ACHN (cell line): ENCODE measurements around the gene TOMM22.
A peak's percentile ranks its signal among the peaks of the same experiment; 100 is the strongest.
"Not testable (repeated sequence)": the region's sequence is repeated elsewhere in the genome, so short reads cannot be mapped to it uniquely, and the experiment has no call there.

ENCODE experiments used
- DNase-seq: peaks from one replicate; pipeline ENCODE4 v3.0.0-alpha.2; 2015
- in situ Hi-C: cut with HindIII; loops from 2 replicates; pipeline ENCODE4 v1.10.0; 2017; ENCODE audit warnings: low sequenced_read_pairs, low pct_ligation_motif_present, low pct_unique_long_range_greater_than_20kb

The TOMM22 gene

DNA sequence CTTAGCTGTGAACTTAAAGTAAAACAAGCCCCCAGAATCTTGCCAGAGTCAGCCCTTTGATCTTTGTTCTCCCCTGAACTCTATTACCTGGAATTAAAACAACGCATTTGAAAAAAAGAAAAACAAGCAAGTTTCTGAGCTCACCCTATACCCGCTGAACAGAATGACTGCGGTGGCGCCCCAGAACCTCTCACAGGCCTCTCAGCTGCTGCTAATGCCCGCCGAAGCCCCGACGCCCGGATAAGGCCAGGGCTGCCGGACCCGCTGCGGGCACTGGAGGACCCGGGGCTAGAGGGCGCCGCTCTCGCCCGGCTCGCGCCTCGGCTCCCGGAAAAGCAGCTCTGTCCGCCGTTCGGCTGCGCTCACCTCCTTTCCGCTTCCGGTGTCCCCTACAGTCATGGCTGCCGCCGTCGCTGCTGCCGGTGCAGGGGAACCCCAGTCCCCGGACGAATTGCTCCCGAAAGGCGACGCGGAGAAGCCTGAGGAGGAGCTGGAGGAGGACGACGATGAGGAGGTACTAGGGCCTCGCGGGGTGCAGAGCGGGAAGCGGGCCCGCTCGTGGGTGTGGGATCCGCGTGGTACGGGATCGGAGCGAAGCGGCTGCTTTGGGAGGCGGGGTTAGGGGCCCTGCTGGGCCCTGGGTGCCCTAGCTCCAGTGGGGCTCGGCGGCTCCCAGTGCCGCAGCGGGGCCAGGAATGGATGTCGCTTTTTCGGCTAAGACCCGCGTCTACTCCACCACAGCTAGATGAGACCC lies at the start of gene TOMM22:
TSS of gene TOMM22 (plus strand) at position 376 of the 754 bp plus-strand sequence. CDS start at position 398, 22 bp downstream.
- in situ Hi-C loops, result no loop called here
- DNase-seq, result peak; percentile 85

DNA sequence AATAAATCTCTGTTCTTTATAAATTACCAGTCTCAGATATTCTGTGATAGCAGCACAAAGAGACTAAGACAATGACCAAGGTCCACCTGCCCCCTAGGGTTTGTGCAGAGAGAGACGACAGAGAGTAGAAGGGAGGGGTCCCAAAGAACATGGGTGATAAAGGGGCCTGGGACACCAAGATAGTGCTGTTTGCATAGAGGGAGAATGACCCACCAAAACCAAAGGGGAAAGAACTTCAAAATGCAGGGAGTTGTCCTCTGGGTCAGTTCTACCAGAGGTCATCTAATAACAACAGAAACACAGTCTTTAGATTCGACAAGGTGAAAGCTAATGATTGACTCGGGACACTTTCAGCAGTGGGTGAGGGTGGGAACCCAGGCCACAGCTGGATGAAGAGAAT lies 49.2 kb upstream of the TOMM22 start:
- no peak for DNase-seq
- in situ Hi-C loops, result no loop called here

DNA sequence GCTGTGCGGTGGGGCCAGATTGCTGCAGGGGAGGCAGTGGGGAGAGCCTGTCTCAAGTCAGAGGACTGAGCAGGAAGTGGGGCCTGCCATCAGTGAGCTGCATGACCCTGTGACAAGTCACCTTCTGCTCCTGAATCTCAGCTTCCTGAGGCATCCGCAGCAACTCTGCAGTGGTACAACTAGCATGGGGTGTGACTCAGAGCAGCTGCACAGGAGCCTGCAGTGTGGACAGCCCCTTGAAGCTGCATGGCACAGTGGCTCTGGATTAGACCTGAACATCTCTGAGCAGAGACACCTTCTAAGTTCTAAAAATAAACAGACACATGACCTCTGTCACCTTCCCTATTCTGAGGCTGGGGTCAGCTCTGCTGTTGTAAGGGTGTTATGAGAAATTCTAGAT lies 43.5 kb upstream of the TOMM22 start:
- in situ Hi-C loops, result no loop called here
- DNase-seq, result no peak

DNA sequence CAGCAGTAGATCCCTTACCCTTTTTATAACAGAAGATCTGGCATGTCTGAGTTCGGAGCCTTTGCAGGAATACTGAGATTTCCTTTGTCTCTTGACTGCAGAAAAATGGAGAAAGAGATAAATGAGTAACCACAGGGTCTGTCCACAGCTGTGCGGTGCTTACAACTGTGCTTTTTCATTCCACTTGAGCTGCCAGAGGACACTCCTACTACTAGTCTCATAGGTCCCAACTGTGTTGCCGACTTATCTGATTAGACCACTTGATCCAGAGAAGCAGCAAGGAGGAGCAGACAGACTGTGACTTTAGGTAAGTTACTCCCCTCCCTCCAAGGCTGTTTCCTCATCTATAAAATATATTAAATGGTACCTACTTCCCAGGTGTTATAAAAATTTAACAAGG lies 43.0 kb upstream of the TOMM22 start:
- in situ Hi-C loops, result no loop called here
- no peak for DNase-seq

DNA sequence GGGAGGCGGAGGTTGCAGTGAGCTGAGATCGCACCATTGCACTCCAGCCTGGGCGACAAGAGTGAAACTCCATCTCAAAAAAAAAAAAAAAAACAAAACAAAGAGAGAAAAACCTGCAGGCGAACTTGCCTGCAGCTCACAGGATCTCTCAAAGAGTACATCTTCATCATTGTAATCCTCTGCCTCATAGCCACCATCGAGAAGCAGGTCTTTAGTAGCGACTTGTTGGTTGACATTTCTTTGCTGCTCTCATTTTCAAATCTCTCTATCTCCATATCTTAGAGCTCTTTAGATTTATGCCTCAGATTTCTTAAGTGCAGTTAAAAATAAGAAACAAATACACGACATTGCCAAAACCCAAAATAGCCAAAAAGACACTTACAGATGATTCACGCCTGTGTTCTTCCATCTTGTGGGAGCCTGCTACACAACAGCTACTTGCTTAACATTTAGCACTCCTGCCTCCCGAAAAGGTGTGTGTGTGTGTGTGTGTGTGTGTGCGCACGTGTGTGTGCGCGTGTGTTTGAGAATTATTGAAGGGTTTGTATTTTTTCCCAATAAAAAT lies 40.2 kb upstream of the TOMM22 start:
- in situ Hi-C loops, result no loop called here
- no peak for DNase-seq

DNA sequence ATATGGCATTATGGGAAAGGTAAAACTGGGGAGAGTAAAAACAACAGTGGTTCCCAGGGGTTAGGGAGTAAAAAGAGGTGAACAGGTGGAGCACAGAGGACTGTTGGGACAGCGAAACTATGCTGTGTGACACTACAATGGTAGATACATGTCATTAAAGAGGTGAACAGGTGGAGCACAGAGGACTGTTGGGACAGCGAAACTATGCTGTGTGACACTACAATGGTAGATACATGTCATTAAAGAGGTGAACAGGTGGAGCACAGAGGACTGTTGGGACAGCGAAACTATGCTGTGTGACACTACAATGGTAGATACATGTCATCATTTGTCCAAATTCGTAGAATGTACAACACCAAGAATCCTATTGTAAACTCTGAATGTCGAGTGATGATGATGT lies 37.5 kb upstream of the TOMM22 start:
- in situ Hi-C loops, DNase-seq: not testable (repeated sequence)

DNA sequence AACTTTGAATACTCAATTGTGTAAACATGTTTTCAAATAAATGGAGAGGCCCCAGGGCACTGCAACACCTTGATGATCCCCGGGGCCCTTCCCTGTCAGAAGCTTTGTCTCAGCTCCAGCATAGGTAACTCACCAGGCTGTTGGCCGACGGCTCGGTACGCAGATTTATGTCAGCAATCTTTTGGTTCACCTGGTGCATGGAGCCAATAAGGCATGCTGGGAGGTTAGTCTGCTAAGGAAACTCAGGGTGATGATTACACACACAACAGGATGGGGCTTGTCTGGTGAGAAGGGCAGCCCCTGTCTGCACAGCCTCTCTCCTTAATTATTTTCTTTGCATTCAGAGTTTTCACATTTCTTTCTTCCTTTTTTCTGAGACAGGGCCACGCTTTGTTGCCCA lies 36.3 kb upstream of the TOMM22 start:
- no peak for DNase-seq
- in situ Hi-C loops, result no loop called here

DNA sequence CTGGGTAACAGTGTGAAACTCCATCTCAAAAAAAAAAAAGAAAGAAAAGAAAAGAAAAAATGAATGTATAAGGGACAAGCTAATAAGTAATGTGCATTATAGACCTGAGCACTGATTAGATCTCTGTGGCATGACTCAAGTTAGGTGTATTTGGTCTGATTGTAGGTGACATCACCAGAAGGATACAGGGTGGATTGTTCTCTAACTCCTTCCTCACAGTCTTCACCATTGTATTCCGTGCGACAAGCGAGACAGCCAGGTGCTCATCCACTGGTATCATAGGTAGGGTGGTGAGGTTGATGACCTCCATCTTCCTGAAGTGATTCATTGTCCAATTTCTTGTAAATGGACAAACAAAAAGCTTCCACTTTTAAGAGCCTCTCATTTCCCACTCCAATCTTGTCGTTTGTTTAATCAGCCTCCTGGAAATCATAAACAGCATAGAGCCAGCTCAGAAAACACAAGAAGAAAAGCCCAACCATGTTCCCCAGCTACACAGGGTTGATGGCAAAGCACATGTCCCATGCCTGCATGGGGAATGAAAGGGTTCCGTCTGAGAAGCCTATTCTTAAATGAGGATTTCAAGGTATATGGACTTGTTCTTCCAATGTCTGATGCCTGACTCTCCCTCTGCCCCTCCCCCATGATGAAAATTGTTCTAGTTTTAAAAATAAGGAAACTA lies 31.8 kb upstream of the TOMM22 start:
- no peak for DNase-seq
- in situ Hi-C loops, result no loop called here

DNA sequence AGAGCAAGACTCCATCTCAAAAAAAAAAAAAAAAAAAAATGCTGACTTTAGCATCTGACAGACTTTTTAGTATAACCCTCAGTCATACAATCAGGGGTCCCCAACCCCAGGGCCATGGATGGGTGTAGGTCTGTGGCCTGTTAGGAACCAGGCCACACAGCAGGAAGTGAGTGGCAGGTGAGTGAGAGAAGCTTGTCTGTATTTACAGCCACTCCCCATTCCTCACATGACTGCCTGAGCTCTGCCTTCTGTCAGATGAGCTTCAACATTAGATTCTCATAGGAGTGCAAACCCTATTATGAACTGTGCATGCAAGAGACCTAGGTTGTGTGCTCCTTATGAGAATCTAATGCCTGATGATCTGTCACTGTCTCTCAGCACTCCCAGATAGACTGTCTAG lies 28.9 kb upstream of the TOMM22 start:
- DNase-seq, result no peak
- in situ Hi-C loops, result no loop called here

DNA sequence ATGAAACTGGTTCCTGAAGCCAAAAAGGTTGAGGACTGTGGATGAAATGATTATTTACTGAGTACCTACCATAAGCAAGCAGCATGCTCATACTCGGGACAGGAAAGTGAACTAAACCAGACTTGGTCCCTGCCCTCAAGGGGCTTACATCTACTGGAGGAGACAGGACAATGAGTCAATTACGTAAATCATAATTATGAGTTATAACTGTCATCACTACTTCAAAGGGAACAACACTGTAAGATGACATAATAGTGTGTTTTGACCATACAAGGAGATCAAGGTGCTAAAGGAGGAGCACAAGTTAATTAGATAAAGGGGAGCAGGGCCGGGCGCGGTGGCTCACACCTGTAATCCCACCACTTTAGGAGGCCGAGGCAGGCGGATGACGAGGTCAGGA lies 28.0 kb upstream of the TOMM22 start:
- no peak for DNase-seq
- in situ Hi-C loops, result no loop called here

DNA sequence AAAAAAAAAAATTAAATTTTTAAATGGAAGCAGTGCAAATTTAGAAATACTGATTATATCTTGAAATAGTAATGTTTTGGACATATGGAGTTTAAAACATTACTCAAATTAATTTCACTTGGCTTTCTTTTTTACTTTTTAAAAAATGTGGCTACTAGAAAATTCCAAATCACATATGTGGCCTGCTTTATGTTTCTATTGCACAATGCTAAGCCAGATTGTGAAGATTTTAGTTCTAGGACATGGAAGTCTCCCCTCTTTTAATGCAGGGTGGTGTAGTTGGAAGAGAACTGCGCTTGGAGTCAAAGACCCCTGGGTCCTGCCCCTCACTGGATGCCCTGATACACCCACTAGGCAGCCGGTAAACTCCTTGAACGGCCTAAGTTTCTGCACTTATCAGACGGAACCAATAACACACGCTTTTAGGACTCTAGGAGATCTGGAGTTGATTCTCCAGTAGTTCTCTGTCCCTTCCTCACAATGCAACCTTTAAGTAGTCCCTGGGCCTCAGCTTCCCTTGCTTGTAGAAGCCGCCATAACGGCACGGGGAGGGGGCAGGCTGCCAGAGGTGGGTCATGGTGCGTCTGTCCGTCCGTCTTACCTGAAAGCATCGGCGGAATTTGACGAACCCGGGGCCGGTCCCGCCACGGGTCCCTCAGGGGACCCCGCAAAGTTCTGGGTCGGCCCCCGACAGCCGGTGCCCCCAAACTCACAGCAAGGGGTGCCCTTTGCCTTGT lies 26.1 kb upstream of the TOMM22 start:
- DNase-seq, result peak; percentile 18
- in situ Hi-C loops, result no loop called here

DNA sequence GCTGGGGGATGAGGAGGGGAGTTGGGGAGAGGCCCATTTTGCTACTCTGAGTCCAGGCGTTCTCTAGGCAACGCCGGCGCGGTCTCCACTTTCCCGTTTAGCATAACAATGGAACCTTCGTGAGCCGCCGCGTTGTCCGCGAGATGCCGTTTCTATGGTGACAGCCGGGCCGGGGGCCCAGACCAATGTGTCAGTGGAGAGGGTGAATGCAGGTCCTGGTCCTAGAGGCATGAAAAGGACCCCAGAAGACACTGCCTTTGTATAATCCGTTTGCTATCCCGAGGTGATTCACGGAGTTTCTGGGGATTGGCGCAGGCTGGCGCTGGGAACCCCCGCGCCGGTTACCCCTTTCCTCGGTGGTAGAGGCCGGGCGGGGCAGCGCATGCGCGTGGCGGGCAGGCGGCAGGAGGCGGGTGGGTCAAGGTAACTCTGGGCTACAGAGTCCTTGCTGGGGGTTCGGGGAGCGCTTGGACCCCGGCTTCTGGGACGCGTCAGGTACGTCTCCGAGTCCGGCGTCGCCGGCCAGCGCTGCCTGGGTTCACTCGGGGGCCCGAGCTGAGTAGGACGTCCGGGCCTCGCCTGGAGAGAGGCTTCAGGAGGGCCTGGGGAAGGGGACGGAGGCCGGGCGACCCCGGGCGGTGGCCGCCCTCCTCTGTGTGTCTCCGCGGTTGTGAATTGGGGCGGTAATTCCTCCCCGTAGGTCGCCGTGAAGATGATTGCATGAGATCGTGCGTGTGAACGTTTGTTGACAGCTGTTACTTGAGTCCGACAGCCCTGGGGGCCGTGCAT lies 25.3 kb upstream of the TOMM22 start, which contains the start of the genes CBY1 and FAM227A:
TSS of gene CBY1 (plus strand) at position 383 of the 789 bp plus-strand sequence. CDS start 11,417 bp downstream, outside the sequence.
TSS of gene FAM227A (minus strand) at position 137 of the 789 bp plus-strand sequence. CDS start 6,224 bp downstream, outside the sequence.
- in situ Hi-C loops, result no loop called here
- DNase-seq, result peak; percentile 85

DNA sequence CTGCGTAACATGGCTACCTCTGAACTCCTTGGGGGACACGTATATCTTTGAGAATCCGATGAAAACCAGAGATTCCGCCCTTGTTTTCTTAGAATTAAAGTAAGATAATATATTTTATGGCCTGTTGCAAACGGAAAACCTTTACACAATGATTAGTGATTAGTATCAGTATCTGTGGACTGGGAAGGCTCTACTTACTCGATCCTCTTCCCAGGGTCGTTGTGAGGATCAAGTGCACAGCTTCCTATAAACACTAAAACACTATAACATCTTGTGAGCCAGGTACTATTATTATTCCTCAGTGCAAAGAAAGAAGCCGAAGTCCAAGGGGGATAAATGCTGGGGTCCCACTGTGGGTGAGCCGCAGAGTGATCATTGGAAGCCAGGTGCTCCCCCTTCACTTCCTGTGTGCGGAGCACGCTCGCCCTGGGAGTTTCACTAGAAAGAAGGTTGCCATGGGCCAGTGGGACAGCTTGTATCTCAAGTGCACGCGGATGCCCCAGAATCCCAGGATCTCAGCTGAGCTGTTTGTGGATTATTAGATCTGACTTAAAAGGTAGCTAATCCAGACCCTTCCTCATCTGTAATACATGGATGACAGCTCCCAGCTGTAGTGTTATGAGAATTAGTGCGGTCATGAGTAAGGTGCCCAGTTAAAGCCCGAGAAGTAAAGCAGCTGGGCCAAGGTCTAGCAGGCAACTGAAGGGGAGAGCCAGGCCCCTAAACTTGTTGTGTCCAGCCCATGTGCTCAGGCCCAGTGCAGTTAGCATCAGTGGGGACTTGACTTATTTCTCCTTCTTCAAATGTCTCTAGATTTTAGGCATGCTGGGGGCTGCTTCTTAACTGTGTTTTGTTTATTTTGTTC lies 24.5 kb upstream of the TOMM22 start:
- DNase-seq, result peak; percentile 33
- in situ Hi-C loops, result no loop called here

DNA sequence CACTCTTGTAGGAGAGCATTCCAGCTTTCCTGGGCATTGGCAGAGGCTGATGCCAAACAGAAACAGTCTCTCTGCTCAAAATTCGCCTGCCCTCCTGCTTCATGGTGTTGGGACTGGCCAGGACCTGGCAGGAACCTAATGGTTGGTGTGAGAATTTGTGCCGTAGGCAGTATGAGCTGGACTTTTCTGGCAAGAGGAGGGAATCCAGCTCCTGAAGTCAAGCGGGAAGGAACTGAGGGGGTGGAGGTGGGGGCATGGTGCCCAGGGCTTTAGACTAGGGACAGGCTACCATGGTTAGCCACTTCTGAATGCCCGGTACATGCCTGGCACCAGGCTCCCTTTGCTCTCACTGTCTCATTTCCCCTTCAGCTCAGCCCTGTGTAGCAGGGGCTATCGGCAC lies 6.9 kb upstream of the TOMM22 start:
- in situ Hi-C loops, result no loop called here
- no peak for DNase-seq

DNA sequence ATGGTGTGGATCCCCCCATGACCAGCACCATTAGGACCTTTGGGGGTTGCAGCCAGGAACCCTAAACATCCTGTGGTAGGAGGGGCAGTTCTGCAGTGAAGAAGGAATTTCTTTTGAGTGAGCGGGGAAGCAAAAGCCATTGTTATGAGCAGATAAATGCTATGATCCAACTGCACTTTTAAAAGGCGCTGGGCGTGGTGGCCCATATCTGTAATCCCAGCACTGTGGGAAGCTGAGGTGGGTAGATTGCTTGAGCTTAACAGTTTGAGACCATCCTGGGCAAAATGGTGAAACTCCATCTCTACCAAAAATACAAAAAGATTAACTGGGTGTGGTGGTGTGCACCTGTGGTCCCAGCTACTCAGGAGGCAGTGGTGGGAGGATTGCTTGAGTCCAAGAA lies 5.9 kb upstream of the TOMM22 start:
- DNase-seq, result no peak
- in situ Hi-C loops, result no loop called here

DNA sequence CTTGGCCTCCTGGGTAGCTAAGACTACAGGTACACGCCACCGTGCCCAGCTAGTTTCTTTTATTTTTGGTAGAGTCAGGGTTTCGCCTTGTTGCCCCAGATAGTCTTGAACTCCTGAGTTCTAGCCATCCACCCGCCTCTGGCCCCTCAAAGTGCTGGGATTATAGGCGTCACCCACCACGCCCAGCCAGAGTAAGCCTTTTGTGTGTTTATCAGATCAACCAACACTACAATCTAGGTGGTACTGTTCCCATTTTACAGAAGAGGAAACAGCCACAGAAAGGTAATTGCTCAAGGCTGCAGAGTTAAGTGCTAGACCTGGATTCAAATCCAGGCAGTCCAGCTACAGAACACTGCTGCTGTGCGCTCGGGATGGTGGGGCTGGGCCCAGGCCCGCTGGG lies 3.1 kb downstream of the TOMM22 start:
- no peak for DNase-seq
- in situ Hi-C loops, result no loop called here

DNA sequence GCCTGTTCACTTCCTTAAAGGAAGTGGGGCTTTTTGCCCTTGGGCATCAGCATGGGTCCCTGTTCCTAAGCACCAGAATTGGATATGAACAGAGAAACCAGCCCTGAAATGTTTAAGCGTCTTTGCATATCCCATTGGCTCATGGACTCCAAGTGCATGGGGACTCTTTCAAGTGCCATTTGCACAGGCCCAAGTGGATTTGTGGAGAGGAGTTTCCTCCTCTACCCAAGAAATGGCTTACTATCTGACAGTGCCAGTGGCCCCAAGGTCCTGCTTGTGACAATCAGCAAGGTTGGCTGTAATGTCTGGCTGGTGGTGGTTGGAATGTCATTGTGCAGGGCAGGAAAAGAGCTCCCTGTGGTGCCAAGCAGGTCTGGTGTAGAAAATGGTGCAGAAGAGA lies 4.0 kb downstream of the TOMM22 start:
- in situ Hi-C loops, result no loop called here

More for the DNA sequence above, 4.0 kb downstream of the TOMM22 start:
- no peak for DNase-seq
